Measurements from ENCODE around the gene ATP2A3.

Gene ATP2A3

DNA sequence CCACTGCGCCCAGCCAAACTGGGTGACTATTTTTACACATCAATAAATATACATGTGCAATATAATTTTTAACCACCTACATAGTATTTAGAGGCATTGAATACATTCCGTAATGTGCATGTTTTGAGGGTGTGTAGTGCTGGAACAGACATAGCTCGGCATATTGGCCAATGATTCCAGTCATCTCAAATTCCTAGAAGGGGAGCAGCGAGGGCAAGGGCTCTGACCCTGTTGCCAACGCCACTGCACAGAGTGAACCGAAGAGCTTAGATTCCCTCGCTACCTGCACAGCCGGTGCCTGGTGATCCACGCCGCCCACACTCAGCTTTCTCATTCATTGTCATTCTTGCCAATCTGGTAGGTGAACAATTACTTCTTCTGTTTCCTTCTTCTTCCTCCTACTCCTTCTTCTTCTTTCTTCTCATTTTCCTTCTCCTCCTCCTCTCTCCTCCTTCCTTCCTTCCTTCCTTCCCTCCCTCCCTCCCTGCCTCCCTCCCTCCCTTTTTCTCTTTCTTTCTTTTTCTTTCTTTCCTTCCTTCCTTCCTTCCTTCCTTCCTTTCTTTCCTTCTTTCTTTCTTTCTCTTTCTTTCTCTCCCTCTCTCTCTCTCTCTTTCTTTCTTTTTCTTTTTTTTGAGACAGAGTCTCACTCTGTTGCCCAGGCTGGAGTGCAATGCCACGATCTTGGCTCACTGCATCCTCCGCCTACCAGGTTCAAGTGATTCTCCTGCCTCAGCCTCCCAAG is 26.3 kb upstream of the ATP2A3 start:
- DNase-seq: no peak

DNA sequence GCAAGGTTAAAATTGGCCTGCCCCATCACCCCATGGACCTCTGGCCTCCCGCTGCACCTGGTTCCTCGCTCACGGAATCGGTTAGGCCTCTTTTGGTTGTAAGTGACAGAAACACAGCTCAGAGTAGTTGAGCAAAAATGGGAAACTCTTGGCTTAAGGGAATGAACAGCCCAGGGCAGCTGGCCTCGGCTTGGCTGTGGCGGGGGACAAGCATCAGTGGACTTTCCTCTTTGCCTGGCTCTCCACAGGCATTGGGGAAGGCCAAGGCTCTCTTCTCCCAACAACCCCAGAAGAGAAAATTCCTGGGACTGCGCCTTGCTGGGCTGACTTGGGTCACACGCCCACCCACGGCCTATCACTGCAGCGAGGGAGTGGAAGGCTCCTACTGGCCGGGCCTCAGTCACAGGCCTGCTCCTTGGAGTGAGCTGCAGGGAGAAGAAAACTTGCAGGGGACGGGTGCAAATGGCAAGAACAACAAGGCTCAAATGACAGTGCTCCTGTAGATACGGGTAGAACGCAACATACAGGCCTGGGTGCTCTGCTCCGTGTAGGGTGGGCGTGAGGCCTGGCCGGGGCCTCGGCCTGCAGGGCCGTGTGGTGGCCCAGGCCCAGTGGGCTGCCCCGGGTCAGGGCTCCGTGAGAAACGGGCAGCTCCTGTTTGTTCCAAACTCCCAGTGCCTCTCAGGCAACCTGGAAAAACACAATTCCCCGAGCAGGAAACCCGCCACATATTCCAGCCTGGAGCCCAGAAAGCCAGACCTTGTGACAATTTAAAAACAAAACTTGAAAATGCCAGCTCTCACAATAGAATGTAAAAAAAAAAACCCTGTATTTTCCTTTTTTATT is 25.0 kb upstream of the ATP2A3 start:
- DNase-seq: no peak

DNA sequence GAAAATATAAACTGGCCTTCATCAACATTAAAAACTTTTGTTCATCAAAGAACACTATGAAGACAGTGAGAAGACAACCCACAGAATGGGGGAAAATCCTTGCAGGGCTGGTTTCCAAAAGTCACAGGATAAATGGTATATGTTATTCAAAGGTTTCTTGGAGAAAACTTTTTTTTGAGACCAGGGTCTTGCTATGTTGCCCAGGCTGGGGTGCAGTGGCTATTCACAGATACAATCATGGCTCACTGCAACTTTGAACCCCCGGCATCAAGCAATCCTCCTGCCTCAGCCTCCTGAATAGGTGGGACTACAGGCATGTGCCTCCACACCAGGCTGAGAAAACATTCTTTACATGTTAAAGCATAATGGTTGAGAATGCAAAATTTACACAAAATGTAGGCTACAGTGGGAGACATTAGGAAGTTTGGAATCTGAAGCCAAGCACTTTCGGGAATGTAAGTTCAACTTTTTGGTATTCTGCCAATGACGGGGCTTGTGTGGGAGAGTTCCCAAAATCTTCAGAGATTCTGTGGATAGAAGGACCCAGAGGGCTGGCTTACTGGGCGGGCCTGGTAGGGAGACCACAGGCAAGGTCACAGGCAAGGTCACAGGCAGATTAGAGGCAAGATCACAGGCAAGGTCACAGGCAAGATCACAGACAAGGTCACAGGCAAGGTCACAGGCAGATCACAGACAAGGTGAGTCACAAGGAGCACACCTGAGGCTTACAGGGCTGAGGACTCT is 24.2 kb upstream of the ATP2A3 start:
- no peak for DNase-seq

DNA sequence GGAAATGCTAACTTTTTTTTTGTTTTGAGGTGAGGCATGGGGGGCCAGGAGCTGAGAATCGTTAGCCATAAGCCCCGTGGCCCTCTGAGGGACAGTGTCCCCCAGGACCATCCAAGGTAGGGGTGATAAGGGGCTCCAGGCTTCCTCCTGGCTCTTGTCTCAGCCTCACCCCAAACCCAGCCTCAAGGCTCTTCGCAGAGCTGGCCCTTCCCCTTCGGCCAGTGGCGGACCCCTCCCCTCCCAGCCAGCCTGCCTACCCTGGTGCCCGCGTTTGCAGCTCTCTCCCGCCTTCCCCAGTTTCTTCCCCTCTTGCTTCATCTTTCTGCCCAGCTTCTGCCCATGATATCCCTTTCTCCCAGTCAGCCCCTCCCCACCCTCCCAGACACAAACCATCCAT is 22.7 kb upstream of the ATP2A3 start:
- DNase-seq: no peak

DNA sequence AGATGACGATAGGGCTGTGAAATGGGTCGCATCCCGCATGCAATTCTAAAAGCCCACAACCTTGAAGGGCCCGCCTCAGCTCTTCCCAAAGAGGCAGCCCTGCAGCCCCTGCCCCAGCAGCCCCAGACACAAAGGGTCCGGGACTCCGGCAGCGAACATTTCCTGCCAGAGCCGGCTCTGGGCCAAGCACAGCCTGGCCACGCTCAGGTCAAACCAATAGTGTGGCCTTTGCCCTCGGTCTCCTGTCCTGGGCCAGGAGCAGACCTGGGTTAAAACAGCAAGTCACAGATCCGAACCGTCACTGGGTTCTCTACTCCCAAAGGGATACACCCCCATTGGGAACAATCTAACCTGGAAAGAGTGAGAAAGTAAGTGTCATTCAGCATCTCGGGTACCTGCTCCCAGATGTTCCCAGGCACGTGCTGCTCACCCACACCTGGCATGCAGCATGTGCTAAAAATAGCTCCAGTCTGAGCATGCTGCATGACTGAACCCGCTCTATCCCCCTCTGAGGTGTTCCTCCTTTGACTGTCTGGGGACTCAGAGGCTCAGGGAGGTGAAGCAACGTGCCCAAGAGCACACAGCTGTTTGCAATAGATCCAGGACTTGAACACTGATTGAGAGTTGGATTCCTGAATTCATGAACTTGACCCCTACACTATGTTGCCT is 22.2 kb upstream of the ATP2A3 start:
- no peak for DNase-seq

DNA sequence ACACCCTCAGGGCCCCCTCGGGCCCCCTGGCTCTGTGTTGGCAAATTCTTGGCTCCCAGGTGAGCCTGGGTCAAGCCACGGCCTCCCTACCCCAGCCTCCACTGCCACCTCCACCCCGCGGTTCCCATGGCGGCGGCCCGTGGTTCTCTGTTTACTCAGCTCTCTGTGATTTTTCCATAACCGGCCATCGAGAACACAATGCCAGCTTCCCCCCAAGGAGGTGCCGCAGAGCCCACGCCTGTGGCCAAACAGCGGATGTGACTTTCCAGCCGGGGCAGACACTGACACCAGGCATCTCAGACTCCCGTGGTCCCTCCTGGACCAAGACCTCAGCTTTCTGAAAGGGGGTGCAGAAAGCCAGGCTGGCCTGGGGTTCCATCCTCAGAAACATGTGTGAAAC is 21.6 kb upstream of the ATP2A3 start:
- no peak for DNase-seq

DNA sequence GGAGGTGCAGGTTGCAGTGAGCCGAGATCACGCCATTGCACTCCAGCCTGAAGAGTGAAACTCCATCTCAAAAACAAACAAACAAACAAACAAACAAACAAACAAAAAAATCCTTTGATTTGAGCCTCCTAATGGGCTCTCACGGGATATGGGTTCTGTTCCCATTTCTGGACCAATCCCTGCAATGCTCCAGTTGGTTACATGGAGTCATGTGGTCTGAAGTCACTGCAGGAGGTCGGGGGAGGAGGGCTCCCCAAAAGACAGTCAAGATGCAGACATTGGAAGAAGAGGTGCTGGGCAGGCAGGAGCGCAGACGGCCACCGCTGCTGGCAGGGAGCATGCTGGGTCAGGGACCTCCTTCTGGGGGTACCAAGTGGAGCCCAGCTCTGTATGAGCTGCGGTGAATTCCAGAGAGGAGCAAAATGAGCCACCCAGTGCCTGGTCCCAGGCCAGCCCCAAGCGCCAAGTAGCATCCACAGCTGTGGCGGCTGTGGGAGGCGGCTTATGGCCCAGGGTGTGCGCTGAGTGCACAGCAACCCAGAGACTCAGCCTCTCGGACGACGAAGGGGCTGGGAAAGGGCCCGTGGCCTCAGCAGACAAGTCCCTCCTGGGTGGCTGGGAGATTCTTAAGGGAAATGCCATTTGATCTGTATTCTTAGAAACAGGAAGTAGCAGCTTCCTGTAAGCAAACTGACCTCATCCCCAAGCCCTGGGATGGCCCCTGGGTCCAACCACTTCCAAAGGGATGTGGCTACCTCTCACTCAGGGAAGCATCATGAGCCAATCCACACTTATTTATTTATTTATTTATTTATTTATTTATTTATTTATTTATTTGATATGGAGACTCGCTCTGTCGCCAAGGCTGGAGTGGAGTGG is 19.6 kb upstream of the ATP2A3 start:
- DNase-seq: no peak

DNA sequence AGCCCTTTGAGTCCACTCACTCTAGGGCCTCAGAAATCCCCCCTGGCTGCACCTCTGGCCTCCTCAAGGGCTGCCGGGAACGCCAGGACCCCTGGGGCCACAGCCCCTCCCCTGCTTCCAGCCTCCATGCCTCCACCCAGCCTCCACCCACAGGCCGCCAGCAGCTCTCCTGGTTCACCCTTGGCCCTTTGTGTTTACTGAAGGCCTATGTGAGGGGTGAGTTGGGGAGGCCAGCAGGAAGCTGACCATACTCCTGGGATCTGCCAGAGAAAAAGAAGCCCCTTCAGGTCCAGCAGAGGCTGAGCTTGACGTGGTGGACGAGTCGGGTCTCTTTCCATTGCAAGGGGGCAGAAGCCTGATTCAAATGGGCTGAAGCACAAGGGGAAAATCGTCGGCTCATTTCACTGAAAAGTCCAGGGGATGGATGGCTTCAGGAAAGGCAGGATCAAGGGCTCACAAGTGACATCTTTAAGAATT is 18.3 kb upstream of the ATP2A3 start:
- no peak for DNase-seq

DNA sequence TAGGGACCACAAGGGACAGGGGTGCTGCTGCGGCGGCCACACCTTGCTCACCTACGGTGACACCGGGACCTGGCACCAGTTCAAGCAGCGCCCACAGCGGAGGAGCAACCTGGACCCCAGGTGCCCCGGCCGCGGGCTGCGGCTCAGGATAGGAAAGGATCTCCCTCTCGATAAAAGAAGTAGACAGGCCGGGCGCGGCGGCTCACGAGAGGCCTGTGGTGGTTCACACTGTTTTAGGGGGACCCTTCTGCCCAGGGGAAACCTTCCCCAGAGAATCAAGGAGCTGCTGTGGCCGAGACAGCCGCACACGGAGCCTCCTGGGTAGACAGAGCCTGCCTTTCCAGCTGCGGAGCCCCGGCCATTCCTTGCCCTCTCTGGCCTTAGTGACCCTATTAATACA is 17.9 kb upstream of the ATP2A3 start:
- DNase-seq: no peak

DNA sequence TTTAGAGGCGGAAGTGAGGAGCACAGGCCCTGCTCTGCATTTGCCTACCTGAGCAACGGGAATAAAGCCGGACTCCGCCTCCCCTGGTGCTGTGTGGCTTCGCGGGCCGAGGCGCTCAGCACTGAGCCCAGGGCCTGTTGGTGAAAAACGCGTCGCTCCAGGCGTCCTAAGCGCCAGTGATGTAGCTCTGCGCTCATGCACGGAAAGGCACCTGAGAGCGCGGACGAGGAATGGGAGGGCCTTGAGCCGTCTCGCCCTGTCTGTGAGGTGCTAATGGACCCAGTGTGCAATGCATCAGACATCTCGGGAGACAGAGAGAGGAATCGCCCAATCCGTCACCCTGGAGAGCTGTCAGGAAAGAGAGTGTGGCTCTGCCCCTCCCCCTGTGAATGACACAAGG is 17.2 kb upstream of the ATP2A3 start:
- DNase-seq: no peak

DNA sequence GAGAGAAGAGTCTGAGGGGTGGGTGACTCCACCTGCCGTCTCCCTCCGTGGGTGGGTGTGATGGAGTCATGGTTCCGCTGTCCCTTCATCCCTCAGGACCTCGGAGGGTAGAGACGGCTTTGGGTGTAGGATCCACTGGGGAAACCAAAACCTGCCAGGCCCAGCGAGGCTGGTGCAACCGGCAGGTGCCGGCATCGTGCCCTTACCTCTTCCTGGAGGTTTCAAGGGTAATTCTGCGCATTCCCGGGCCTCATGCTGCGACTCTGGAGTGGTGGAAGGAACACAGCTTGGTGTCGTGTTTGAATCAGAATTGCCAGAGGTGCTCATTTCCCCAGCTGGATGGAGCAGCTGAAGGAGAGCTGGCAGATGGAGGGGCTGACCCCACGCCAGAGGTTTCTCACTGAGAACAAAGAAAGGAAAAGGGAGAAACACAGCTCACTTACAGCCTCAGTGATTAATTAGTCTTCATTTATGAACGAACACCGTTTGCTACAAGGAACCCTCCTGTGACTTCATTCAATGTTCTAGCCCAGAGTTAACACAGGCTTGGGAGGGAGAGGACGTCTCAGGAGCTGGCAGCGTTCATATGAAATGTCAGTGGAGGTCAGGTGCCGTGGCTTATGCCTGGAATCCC is 16.3 kb upstream of the ATP2A3 start:
- DNase-seq: no peak

DNA sequence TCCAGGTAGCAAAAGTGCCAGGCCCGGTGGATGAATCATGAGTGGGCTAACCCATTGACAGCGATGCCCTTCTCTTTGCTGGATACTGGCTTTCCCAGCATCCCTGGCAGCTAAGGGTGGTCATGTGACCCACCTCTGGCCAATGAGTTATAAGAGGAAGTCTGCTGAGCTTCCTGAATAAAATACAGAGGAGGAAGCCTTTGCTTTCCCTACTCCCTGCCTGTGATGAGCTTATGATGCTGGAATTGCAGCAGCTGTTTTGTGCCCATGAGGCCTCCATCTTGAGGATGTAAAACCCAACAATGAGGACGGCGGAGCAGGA is 15.0 kb upstream of the ATP2A3 start:
- DNase-seq: no peak

DNA sequence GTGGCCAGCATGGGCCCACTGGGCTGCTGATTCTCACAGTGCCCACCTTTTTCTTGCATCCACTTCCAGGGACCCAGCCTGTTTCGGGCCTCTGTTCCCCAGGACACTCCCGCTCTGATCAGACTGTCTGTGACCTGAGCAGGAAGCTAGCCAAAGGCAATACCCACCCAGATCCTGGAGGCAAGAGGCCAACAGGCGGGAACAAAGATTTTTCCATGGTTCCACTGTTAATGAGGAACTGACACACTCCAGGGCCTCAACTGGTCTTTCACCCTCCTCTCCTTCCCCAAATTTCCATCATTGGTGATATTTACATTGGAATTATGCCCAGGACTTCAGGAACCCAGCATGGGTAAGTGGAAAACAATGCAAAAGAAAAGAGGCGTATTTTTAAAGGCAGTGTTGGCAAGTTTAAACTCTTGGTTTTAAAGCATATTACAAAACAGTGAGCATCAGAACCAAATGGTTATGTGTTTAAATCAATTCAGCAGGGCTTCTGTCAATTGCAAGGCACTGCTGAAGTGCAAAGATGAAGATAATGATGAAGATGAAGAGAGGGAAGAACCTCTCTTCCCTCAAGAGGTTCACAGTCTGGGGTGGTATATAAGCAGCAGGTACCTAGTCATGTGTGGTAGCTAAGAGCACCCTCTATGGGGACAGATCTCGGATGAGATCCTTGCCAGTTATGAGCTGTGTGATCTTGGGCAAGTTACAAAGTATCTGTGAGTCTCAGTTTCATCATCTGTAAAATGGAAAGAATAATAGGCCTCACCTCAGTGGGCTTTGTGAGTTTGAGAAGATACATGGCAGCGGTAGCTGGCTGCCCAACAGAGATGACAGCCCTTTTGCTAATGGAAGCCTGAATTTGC is 14.4 kb upstream of the ATP2A3 start:
- no peak for DNase-seq

DNA sequence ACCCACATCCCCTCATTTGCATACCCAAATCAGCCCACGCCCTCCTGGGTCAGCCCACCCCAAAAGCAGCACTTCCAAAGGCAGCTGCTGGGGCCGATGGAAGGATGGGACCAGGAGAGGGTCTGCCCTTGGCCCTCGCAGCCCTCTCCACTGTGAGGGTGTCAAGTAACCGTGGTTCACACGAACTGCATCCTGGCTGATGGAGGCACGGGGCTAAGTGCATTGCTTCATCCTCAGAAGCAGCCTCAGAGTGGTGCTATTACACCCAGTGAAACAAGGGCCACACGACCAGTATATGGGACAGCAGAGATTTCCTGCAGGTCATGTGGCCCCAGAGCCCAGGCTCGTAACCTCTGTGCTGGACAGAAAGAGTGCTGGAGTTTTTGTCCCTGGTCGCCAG is 13.2 kb upstream of the ATP2A3 start:
- DNase-seq: no peak

DNA sequence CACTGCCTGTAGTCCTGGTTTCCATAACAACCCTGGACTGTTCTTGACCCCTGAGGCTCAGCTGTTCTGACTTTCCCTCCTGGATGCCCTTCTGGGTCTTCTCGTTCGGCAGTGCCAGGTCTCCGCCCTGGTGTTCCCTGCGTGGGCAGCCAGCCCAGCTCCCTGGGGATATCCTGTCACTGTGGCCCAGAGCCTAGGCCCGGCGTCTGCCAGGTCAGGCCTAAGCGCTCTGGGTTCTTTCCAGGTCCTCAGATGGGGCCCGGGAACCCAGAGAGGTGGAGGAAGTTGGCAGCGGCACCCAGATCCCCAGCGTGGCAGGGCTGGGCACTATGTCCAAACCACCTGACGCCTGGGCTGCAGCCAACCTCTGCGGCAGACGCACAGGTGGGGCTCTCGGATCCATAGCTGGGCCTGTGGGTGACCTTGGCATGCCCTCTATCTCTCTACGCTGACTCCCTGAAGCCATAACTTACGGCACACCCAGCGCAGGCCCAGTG is 12.5 kb upstream of the ATP2A3 start:
- DNase-seq: no peak

DNA sequence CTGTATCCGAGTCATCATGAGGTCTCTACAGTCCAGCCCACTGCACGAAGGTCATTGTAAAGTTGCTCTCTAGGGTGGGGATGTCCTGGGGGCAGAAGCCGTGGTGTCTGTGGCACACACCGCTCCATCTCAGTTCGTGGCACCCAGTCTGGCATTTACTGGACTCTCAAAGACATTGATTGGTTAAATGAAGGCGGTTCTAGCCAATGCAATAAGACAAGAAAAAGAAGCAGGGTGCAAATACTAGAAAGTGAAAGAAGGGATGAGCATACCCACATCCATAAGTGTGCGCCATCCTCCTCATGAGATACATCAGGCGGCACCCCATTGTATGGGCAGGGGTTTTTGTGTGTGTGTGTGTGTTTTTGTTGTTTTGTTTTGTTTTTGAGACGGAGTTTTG is 10.7 kb upstream of the ATP2A3 start:
- DNase-seq: no peak

DNA sequence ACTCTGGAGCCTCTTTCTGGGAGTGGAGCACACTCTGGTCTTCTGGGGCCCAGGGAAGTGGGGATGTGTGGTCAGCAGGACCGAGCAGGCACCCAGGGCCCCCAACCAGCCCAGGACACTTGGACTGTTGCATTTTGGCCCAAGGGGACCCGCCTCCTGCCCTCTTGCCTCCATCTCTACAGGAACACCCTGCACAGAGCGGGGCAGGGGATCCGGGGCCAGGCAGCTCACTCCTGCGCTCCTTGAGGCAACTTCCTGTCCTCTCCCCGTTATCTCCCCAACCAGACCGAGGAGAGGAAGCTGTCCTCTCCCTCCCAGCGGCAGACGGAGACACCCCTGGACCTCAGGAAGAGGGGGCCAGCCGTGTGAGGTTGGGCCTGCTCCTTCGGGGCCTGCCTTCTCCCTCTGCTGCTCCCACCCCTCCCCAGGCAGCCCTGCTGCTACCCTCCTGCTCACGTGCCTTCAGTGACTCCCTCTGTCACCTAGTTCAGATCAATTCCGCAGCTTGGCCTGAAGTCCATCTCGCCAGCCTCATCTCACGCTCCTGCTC is 10.0 kb upstream of the ATP2A3 start:
- DNase-seq: no peak

DNA sequence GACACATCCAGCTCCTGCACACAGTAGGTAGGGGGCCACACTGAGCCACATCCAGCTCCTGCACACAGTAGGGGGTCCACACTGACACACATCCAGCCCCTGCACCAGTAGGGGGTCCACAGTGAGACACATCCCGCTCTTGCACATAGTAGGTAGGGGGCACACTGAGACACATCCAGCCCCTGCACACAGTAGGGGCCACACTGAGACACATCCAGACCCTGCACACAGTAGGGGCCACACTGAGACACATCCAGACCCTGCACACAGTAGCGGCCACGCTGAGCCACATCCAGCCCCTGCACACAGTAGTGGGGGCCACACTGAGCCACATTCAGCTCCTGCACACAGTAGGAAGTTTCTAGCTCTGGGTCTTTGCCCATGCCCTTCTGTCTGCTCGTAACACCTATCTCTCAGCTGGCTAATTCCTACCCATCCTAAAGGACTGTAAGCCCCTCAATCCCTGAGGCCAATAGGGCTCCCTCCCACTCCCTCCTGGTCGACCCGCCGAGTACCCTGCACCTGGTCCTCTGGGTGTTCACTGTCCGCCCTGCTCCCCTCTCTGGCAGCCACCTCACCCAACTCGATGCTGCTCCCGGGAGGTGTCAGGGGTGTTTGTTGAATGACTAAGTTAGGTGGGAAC is 9.4 kb upstream of the ATP2A3 start:
- no peak for DNase-seq

DNA sequence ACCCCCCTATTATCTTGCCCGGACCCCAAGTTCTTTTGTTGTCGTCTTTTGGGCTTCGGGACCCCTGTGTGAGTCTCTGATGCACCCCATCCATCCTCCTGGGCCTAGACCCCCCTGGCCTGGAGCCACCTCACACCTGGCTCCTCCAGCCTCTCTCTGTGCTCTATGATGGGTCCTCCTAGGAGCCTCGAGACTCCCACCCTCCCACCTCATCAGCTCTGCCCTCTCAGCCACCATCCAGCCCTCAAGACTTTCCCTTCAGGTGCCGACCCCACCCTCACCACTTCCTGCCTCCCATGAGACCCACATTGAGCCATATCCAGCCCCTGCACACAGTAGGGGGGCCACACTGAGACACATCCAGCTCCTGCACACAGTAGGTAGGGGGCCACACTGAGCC is 8.7 kb upstream of the ATP2A3 start:
- no peak for DNase-seq

DNA sequence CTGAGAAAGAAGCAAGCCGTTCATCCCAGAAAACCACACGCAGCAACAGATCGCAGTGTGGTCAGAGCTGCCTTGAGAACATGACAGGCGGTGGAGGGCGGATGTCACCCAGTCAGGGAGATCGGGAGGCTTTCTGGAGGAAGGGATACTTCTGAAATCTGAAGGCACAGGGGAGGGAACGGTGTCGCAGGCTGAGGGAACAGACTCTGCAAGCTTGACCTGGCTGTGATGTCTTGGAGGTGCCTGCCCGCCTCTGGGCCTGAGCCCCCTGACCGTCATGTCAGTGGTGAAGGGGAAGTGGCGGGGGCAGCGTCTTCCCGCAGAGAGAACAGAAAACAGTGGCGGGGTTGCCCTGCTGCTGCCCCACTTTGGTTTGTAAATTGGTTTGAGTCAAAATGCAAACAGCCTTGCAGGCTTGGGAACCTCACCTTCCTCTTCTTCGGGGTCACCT is 8.1 kb upstream of the ATP2A3 start:
- no peak for DNase-seq
